B cell (primary cell): Measurements from ENCODE around the gene HSPD1.

ENCODE experiments used
- EZH2 ChIP-seq: IDR thresholded peaks from 2 replicates; pipeline ENCODE4 v1.6.1; 2012; ENCODE audit warnings: borderline replicate concordance, low read depth, mild to moderate bottlenecking, moderate library complexity, low read length; ENCODE audit not compliant: insufficient read depth, poor library complexity, severe bottlenecking
- TF ChIP-seq, protein P1 (sequence below): fragments of 200-600 bp; IDR thresholded peaks from one replicate; pipeline ENCODE4 v1.8.0; 2022; ENCODE audit warnings: antibody characterized with exemption, mild to moderate bottlenecking

DNA sequence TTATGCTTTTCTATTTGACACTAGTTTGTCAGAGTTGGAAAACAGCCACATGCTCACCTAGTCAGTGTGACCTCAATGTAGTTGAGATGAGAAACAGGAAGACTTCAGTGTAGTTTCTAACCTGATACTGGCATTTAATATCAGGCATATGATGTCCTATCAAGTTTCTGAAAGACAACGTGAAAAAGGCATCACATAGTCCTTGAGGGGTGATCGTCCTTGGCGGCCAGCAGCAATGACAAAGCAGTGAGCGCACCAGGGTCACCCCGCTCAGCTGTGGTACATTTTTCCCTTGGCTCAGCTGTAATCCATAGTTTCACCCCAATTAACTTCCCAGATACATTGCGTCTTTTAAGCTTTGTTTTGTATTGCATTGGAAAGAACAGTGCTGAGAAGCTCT lies 4.9 kb upstream of the HSPD1 start:
- TF ChIP-seq, protein P1, sequence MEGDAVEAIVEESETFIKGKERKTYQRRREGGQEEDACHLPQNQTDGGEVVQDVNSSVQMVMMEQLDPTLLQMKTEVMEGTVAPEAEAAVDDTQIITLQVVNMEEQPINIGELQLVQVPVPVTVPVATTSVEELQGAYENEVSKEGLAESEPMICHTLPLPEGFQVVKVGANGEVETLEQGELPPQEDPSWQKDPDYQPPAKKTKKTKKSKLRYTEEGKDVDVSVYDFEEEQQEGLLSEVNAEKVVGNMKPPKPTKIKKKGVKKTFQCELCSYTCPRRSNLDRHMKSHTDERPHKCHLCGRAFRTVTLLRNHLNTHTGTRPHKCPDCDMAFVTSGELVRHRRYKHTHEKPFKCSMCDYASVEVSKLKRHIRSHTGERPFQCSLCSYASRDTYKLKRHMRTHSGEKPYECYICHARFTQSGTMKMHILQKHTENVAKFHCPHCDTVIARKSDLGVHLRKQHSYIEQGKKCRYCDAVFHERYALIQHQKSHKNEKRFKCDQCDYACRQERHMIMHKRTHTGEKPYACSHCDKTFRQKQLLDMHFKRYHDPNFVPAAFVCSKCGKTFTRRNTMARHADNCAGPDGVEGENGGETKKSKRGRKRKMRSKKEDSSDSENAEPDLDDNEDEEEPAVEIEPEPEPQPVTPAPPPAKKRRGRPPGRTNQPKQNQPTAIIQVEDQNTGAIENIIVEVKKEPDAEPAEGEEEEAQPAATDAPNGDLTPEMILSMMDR = no peak
- no peak for TF ChIP-seq EZH2
